ENCODE data around the gene FARS2.
"Not testable (repeated sequence)": the region's sequence is repeated elsewhere in the genome, so short reads cannot be mapped to it uniquely, and the experiment has no call there.

FARS2 gene

GRCh38 chr6:5540370-5540769 is 279.1 kb downstream of the FARS2 start:
- no peak for DNase-seq (ENCODE audit: low spot score)

- DNase-seq (ENCODE audit: low spot score) = no peak
Observed at GRCh38 chr6:5541025-5541424, 279.7 kb downstream of the FARS2 start.

GRCh38 chr6:5541751-5542432 is 280.6 kb downstream of the FARS2 start:
- peak; percentile 88 for DNase-seq (ENCODE audit: low spot score)

- no peak for DNase-seq (ENCODE audit: low spot score)
Observed at GRCh38 chr6:5547556-5547955, 286.2 kb downstream of the FARS2 start.

- no peak for DNase-seq (ENCODE audit: low spot score)
Observed at GRCh38 chr6:5550631-5551030, 289.3 kb downstream of the FARS2 start.

- no peak for DNase-seq (ENCODE audit: low spot score)
Observed at GRCh38 chr6:5552243-5552642, 290.9 kb downstream of the FARS2 start.

GRCh38 chr6:5553767-5554166 is 292.5 kb downstream of the FARS2 start:
- no peak for DNase-seq (ENCODE audit: low spot score)

GRCh38 chr6:5554226-5554625 is 292.9 kb downstream of the FARS2 start:
- DNase-seq (ENCODE audit: low spot score) = no peak

- no peak for DNase-seq (ENCODE audit: low spot score)
Observed at GRCh38 chr6:5556011-5556410, 294.7 kb downstream of the FARS2 start.

GRCh38 chr6:5557506-5557905 is 296.2 kb downstream of the FARS2 start:
- DNase-seq (ENCODE audit: low spot score) = no peak

- DNase-seq (ENCODE audit: low spot score) = no peak
Observed at GRCh38 chr6:5559651-5560050, 298.3 kb downstream of the FARS2 start.

GRCh38 chr6:5562277-5562676 is 301.0 kb downstream of the FARS2 start:
- DNase-seq (ENCODE audit: low spot score) = peak; percentile 20

GRCh38 chr6:5563086-5563485 is 301.8 kb downstream of the FARS2 start:
- DNase-seq (ENCODE audit: low spot score) = no peak

GRCh38 chr6:5564746-5565145 is 303.4 kb downstream of the FARS2 start:
- DNase-seq (ENCODE audit: low spot score) = not testable (repeated sequence)

- no peak for DNase-seq (ENCODE audit: low spot score)
Observed at GRCh38 chr6:5565971-5566370, 304.7 kb downstream of the FARS2 start.

GRCh38 chr6:5566718-5567117 is 305.4 kb downstream of the FARS2 start:
- no peak for DNase-seq (ENCODE audit: low spot score)

- no peak for DNase-seq (ENCODE audit: low spot score)
Observed at GRCh38 chr6:5567352-5567751, 306.0 kb downstream of the FARS2 start.

- no peak for DNase-seq (ENCODE audit: low spot score)
Observed at GRCh38 chr6:5567890-5568289, 306.6 kb downstream of the FARS2 start.

- no peak for DNase-seq (ENCODE audit: low spot score)
Observed at GRCh38 chr6:5569491-5569890, 308.2 kb downstream of the FARS2 start.

GRCh38 chr6:5570641-5571040 is 309.3 kb downstream of the FARS2 start:
- no peak for DNase-seq (ENCODE audit: low spot score)

- DNase-seq (ENCODE audit: low spot score) = no peak
Observed at GRCh38 chr6:5580736-5581581, 319.6 kb downstream of the FARS2 start.

GRCh38 chr6:5582762-5583161 is 321.4 kb downstream of the FARS2 start:
- DNase-seq (ENCODE audit: low spot score) = no peak

GRCh38 chr6:5583528-5583927 is 322.2 kb downstream of the FARS2 start:
- DNase-seq (ENCODE audit: low spot score) = no peak

- DNase-seq (ENCODE audit: low spot score) = no peak
Observed at GRCh38 chr6:5584078-5584482, 322.8 kb downstream of the FARS2 start.
